Nephron progenitor cell (in vitro differentiated cells): Measurements from ENCODE around the gene TAMALIN.

Experiments
- DNase-seq: peaks from one replicate; pipeline ENCODE4 v3.0.0; 2021
- H3K27ac Mint-ChIP-seq: 2 replicates; pipeline ENCODE4 v1.8.0; 2021; ENCODE audit warnings: mild to moderate bottlenecking, moderate library complexity, mixed read lengths
- H3K27me3 Mint-ChIP-seq: 2 replicates; pipeline ENCODE4 v1.8.0; 2021; ENCODE audit warnings: mild to moderate bottlenecking, low read depth, mixed read lengths; ENCODE audit not compliant: poor library complexity
- H3K36me3 Mint-ChIP-seq: 2 replicates; pipeline ENCODE4 v1.8.0; 2021; ENCODE audit warnings: low read depth, mixed read lengths
- H3K4me1 Mint-ChIP-seq: 2 replicates; pipeline ENCODE4 v1.8.0; 2021; ENCODE audit warnings: mixed read lengths
- H3K4me3 Mint-ChIP-seq: 2 replicates; pipeline ENCODE4 v1.8.0; 2021; ENCODE audit warnings: mild to moderate bottlenecking, moderate library complexity, mixed read lengths
- H3K9me3 Mint-ChIP-seq: 2 replicates; pipeline ENCODE4 v1.8.0; 2021; ENCODE audit warnings: mild to moderate bottlenecking, moderate library complexity, mixed read lengths
- CTCF ChIP-seq: fragments of 200-600 bp; sonication (generic); IDR thresholded peaks from 2 replicates; pipeline ENCODE4 v1.5.0; 2021; ENCODE audit warnings: antibody characterized with exemption

Gene TAMALIN

GRCh38 chr12:51961834-51962233, 44.9 kb upstream of the TAMALIN start:
- H3K4me3 Mint-ChIP-seq = no peak overlapping the region
- no peak for DNase-seq
- no peak for TF ChIP-seq CTCF
- peaks cover 36% of the 10 kb centered on the region for H3K9me3 Mint-ChIP-seq
- H3K4me1 Mint-ChIP-seq = peaks cover 12% of the 10 kb centered on the region
- peaks cover 75% of the 10 kb centered on the region for H3K36me3 Mint-ChIP-seq
- no peak overlapping the region for H3K27ac Mint-ChIP-seq
- no peaks in the 10 kb centered on the region for H3K27me3 Mint-ChIP-seq

GRCh38 chr12:51962737-51963136, 44.0 kb upstream of the TAMALIN start:
- H3K36me3 Mint-ChIP-seq = peaks cover 71% of the 10 kb centered on the region
- TF ChIP-seq CTCF = no peak

GRCh38 chr12:51963477-51963876, 43.3 kb upstream of the TAMALIN start:
- DNase-seq = no peak
- TF ChIP-seq CTCF = no peak
- Mint-ChIP-seq H3K36me3 (peaks cover 66% of the 10 kb centered on the region), H3K9me3 (peaks cover 36% of the 10 kb centered on the region), H3K27me3 (no peaks in the 10 kb centered on the region), H3K4me1 (peaks cover 12% of the 10 kb centered on the region), H3K4me3 (no peak overlapping the region), H3K27ac (no peak overlapping the region)

More at GRCh38 chr12:51962737-51963136, 44.0 kb upstream of the TAMALIN start:
- H3K9me3 Mint-ChIP-seq = peaks cover 36% of the 10 kb centered on the region
- no peak for DNase-seq
- peak overlapping the region; percentile 8 for H3K27ac Mint-ChIP-seq
- no peaks in the 10 kb centered on the region for H3K27me3 Mint-ChIP-seq
- peaks cover 12% of the 10 kb centered on the region for H3K4me1 Mint-ChIP-seq
- no peak overlapping the region for H3K4me3 Mint-ChIP-seq

- H3K36me3 Mint-ChIP-seq = peaks cover 29% of the 10 kb centered on the region
These were observed 37.1 kb upstream of the TAMALIN start for GRCh38 chr12:51969643-51970042.

GRCh38 chr12:51970904-51971646, 35.7 kb upstream of the TAMALIN start:
- TF ChIP-seq CTCF = peak; percentile 59
- H3K27me3 Mint-ChIP-seq = no peaks in the 10 kb centered on the region
- no peak overlapping the region for H3K27ac Mint-ChIP-seq
- DNase-seq = peak; percentile 31
- H3K9me3 Mint-ChIP-seq = peaks cover 2% of the 10 kb centered on the region
- H3K36me3 Mint-ChIP-seq = peaks cover 27% of the 10 kb centered on the region
- peaks cover 45% of the 10 kb centered on the region for H3K4me1 Mint-ChIP-seq
- H3K4me3 Mint-ChIP-seq = no peak overlapping the region

More at GRCh38 chr12:51969643-51970042, 37.1 kb upstream of the TAMALIN start:
- no peak for TF ChIP-seq CTCF
- DNase-seq = no peak
- Mint-ChIP-seq H3K4me1 (peaks cover 44% of the 10 kb centered on the region), H3K9me3 (peaks cover 16% of the 10 kb centered on the region), H3K27me3 (no peaks in the 10 kb centered on the region), H3K27ac (peak overlapping the region; percentile 21), H3K4me3 (no peak overlapping the region)
